PC-3 (cell line): ENCODE measurements around the gene CRADD. TPM values are rescaled to one million over a fixed set of nuclear protein-coding genes. Genes with fewer than 3 reads are reported as not detected.
A peak's percentile ranks its signal among the peaks of the same experiment; 100 is the strongest.

Experiments
- ATAC-seq: fragments of 200-7000 bp; cut with Tn5 transposase; 2 replicates; pipeline ENCODE4 v1.9.1; 2020; ENCODE audit warnings: mild to moderate bottlenecking, moderate library complexity
- BruUV-seq: library from RNA; stranded (reverse); fragments of 400-500 nt; replicated peaks from 2 replicates; lab custom pipeline; 2021; lab: Mats Ljungman, UMichigan
- CTCF ChIA-PET: fragments of 300-600 bp; sonication (Branson Sonifier 250); formaldehyde crosslinking; loops from one replicate; lab custom pipeline; 2022; ENCODE audit warnings: antibody characterized with exemption; lab: Charles Lee
- POLR2A ChIA-PET: fragments of 300-600 bp; sonication (Branson Sonifier 250); formaldehyde crosslinking; loops from one replicate; lab custom pipeline; 2022; ENCODE audit warnings: antibody characterized with exemption; ENCODE audit not compliant: unreplicated experiment; lab: Charles Lee
- DNase-seq: peaks from one replicate; pipeline ENCODE4 v3.0.0-alpha.2; 2015
- H2AFZ ChIP-seq: fragments of 300-600 bp; sonication (generic); 2 replicates; pipeline ENCODE4 v1.6.0; 2016; ENCODE audit warnings: antibody characterized with exemption, low read length
- H3F3A ChIP-seq: fragments of 300-600 bp; sonication (generic); one replicate; pipeline ENCODE4 v1.6.0; 2017; ENCODE audit warnings: antibody characterized with exemption, low read length, control low read depth, mild to moderate bottlenecking; ENCODE audit not compliant: unreplicated experiment
- H3K27ac ChIP-seq: fragments of 300-600 bp; sonication (generic); 2 replicates; pipeline ENCODE4 v1.5.1; 2016; ENCODE audit warnings: mild to moderate bottlenecking, low read length
- H3K27me3 ChIP-seq: fragments of 300-600 bp; sonication (generic); 2 replicates; pipeline ENCODE4 v1.6.1; 2016; ENCODE audit warnings: low read length, mixed read lengths
- H3K36me3 ChIP-seq: fragments of 300-600 bp; sonication (generic); 2 replicates; pipeline ENCODE4 v1.6.1; 2016; ENCODE audit warnings: low read depth, mixed run types, low read length, mixed read lengths
- H3K4me1 ChIP-seq: fragments of 300-600 bp; sonication (generic); 2 replicates; pipeline ENCODE4 v1.5.1; 2016; ENCODE audit warnings: low read length; ENCODE audit not compliant: insufficient read depth
- H3K4me2 ChIP-seq: fragments of 300-600 bp; sonication (generic); 2 replicates; pipeline ENCODE4 v1.6.0; 2016; ENCODE audit warnings: low read length
- H3K4me3 ChIP-seq: fragments of 300-600 bp; sonication (generic); 2 replicates; pipeline ENCODE4 v1.5.1; 2016; ENCODE audit warnings: mild to moderate bottlenecking, low read length, mixed read lengths
- H3K79me2 ChIP-seq: fragments of 300-600 bp; sonication (generic); 2 replicates; pipeline ENCODE4 v1.6.1; 2017; ENCODE audit warnings: low read length, mixed read lengths
- H3K9ac ChIP-seq: fragments of 300-600 bp; sonication (generic); 2 replicates; pipeline ENCODE4 v1.6.0; 2016; ENCODE audit warnings: mild to moderate bottlenecking, low read length
- H3K9me2 ChIP-seq: fragments of 300-600 bp; sonication (generic); replicated peaks from 2 replicates; pipeline ENCODE4 v1.6.1; 2016; ENCODE audit warnings: mixed run types, low read length, mixed read lengths
- H3K9me3 ChIP-seq: fragments of 300-600 bp; sonication (generic); 2 replicates; pipeline ENCODE4 v1.6.1; 2016; ENCODE audit warnings: low read length, mixed read lengths
- H4K20me1 ChIP-seq: fragments of 300-600 bp; sonication (generic); 2 replicates; pipeline ENCODE4 v1.6.1; 2016; ENCODE audit warnings: low read length, mixed read lengths
- CTCF ChIP-seq: fragments of 300-600 bp; sonication (generic); conservative IDR thresholded peaks from 2 replicates; pipeline ENCODE4 v1.5.1; 2017; ENCODE audit warnings: antibody characterized with exemption, low read depth, mild to moderate bottlenecking, low read length
- EZH2 ChIP-seq: fragments of 300-600 bp; sonication (generic); IDR thresholded peaks from one replicate; pipeline ENCODE4 v1.6.1; 2017; ENCODE audit warnings: antibody characterized with exemption, mild to moderate bottlenecking, low read length; ENCODE audit not compliant: unreplicated experiment
- EZH2phosphoT487 ChIP-seq: fragments of 300-600 bp; sonication (generic); IDR thresholded peaks from 2 replicates; pipeline ENCODE4 v1.6.1; 2018; ENCODE audit warnings: mild to moderate bottlenecking, antibody characterized with exemption, low read length, borderline replicate concordance
- intact Hi-C: fragments of 100-400 bp; cut with micrococcal nuclease; formaldehyde crosslinking; loops from 2 replicates; pipeline ENCODE4 v1.9.0; 2023
- total RNA-seq: library from RNA; depleted of rRNA; stranded (reverse); fragments of >200 nt; gene quantifications from 2 replicates; pipeline ENCODE4 v1.2.3, GENCODE V29; 2014

The CRADD gene
- total RNA-seq, 1 experiment from 2014 or later = 11.4 TPM

GRCh38 chr12:93743229-93743998 is 66.2 kb downstream of the CRADD start:
- Histone ChIP-seq H3K27me3 (no peaks in the 10 kb centered on the region), H3K4me2 (peak overlapping the region; percentile 96), H3K27ac (no peak overlapping the region), H4K20me1 (no peaks in the 10 kb centered on the region), H3F3A (no peaks in the 10 kb centered on the region), H2AFZ (peak overlapping the region; percentile 85), H3K9me3 (no peaks in the 10 kb centered on the region), H3K36me3 (no peaks in the 10 kb centered on the region), H3K9me2 (no peaks in the 10 kb centered on the region), H3K9ac (peak overlapping the region; percentile 83), H3K79me2 (no peaks in the 10 kb centered on the region), H3K4me3 (peak overlapping the region; percentile 81), H3K4me1 (peaks cover 22% of the 10 kb centered on the region)
- intact Hi-C loops = loop anchor here (2.0 kb wide), 1 partner anchor 65 kb away; no protein-coding TSS in a partner anchor
- DNase-seq (no peak), ATAC-seq (no peak)
- TF ChIP-seq CTCF = no peak
- BruUV-seq = no TSS peak
- POLR2A ChIA-PET = no interaction called here
- CTCF ChIA-PET = no interaction called here

GRCh38 chr12:93743999-93744689 is 67.0 kb downstream of the CRADD start:
- no peaks in the 10 kb centered on the region for H3K79me2 ChIP-seq
- DNase-seq (no peak), ATAC-seq (no peak)
- CTCF ChIA-PET = no interaction called here
- H4K20me1 ChIP-seq = no peaks in the 10 kb centered on the region
- H3K9me2 ChIP-seq = no peaks in the 10 kb centered on the region
- H3F3A ChIP-seq = no peaks in the 10 kb centered on the region
- POLR2A ChIA-PET = no interaction called here
- H3K4me3 ChIP-seq = no peak overlapping the region
- TF ChIP-seq EZH2 (no peak), CTCF (no peak), EZH2phosphoT487 (no peak)
- H3K9ac ChIP-seq = no peak overlapping the region
- no peaks in the 10 kb centered on the region for H3K36me3 ChIP-seq
- intact Hi-C loops = loop anchor here (2.0 kb wide), 1 partner anchor 65 kb away; no protein-coding TSS in a partner anchor
- BruUV-seq = no TSS peak
- no peaks in the 10 kb centered on the region for H3K9me3 ChIP-seq
- H3K27me3 ChIP-seq = no peaks in the 10 kb centered on the region
- no peak overlapping the region for H3K4me2 ChIP-seq
- H3K4me1 ChIP-seq = peaks cover 22% of the 10 kb centered on the region
- no peak overlapping the region for H3K27ac ChIP-seq
- no peak overlapping the region for H2AFZ ChIP-seq

GRCh38 chr12:93745286-93745685 is 68.1 kb downstream of the CRADD start:
- DNase-seq (no peak), ATAC-seq (no peak)
- H3K4me1 ChIP-seq = peaks cover 17% of the 10 kb centered on the region
- no peak overlapping the region for H3K4me2 ChIP-seq
- no TSS peak for BruUV-seq
- TF ChIP-seq EZH2 = no peak
- TF ChIP-seq CTCF = no peak
- TF ChIP-seq EZH2phosphoT487 = no peak
- H3K27me3 ChIP-seq = no peaks in the 10 kb centered on the region
- POLR2A ChIA-PET = no interaction called here
- CTCF ChIA-PET = no interaction called here
- intact Hi-C loops = no loop called here
- H3F3A ChIP-seq = no peaks in the 10 kb centered on the region
- H3K27ac ChIP-seq = no peak overlapping the region
- H3K36me3 ChIP-seq = no peaks in the 10 kb centered on the region
- H3K4me3 ChIP-seq = no peak overlapping the region
- no peak overlapping the region for H2AFZ ChIP-seq
- no peak overlapping the region for H3K9ac ChIP-seq
- no peaks in the 10 kb centered on the region for H3K9me2 ChIP-seq
- no peaks in the 10 kb centered on the region for H4K20me1 ChIP-seq
- no peaks in the 10 kb centered on the region for H3K9me3 ChIP-seq
- H3K79me2 ChIP-seq = no peaks in the 10 kb centered on the region
